ENCODE data around the gene GUCY2F. TPM values are rescaled to one million over a fixed set of nuclear protein-coding genes. Genes with fewer than 3 reads are reported as not detected.

Gene GUCY2F
- total RNA-seq, 1 experiment from 2014 or later: not detected

GRCh38 chrX:109485470-109486340 is 3.8 kb upstream of the GUCY2F start:
- Mint-ChIP-seq H3K36me3 (ENCODE audit: insufficient read depth, unreplicated experiment) (no peaks in the 10 kb centered on the region), H3K4me1 (ENCODE audit: insufficient read depth, unreplicated experiment) (no peaks in the 10 kb centered on the region), H3K27me3 (ENCODE audit: insufficient read depth, unreplicated experiment) (peaks cover 42% of the 10 kb centered on the region), H3K4me3 (ENCODE audit: unreplicated experiment) (no peak overlapping the region), H3K9me3 (ENCODE audit: unreplicated experiment) (no peaks in the 10 kb centered on the region), H3K27ac (ENCODE audit: low read depth, unreplicated experiment) (no peak overlapping the region)
- intact Hi-C loops (cut with micrococcal nuclease): loop anchor here (1.0 to 5.0 kb wide), 3 partner anchors 148 to 405 kb away; no protein-coding TSS in a partner anchor
- CTCF ChIA-PET: interaction anchor here (0.5 to 4.0 kb wide), 47 partner anchors 9 to 1361 kb away, joined by 3 to 97 read pairs (median 3); partner anchors contain the start of genes KCNE5 and NXT2
- TF ChIP-seq CTCF (IDR thresholded peaks at IDR 0.05; ENCODE audit: unreplicated experiment): peak; percentile 98
- POLR2A ChIA-PET: interaction anchor here (0.6 to 1.0 kb wide), 4 partner anchors 51 to 575 kb away, joined by 3 to 7 read pairs (median 3); partner anchors contain the start of gene NXT2
- no TSS peak for BruUV-seq (replicated peaks)
- peak; percentile 76 for DNase-seq (ENCODE audit: unreplicated experiment)

GRCh38 chrX:109484886-109485285 is 3.0 kb upstream of the GUCY2F start:
- no peak for DNase-seq (ENCODE audit: unreplicated experiment)
- no peaks in the 10 kb centered on the region for H3K4me1 Mint-ChIP-seq (ENCODE audit: insufficient read depth, unreplicated experiment)
- TF ChIP-seq CTCF (IDR thresholded peaks at IDR 0.05; ENCODE audit: unreplicated experiment): no peak
- intact Hi-C loops (cut with micrococcal nuclease): loop anchor here (1.0 to 5.0 kb wide), 2 partner anchors 148 to 227 kb away; no protein-coding TSS in a partner anchor
- H3K27ac Mint-ChIP-seq (ENCODE audit: low read depth, unreplicated experiment): no peak overlapping the region
- no peak overlapping the region for H3K4me3 Mint-ChIP-seq (ENCODE audit: unreplicated experiment)
- ChIA-PET CTCF (interaction anchor here (0.6 to 4.0 kb wide), 32 partner anchors 9 to 1191 kb away, joined by 3 to 97 read pairs (median 3); partner anchors contain the start of genes KCNE5 and NXT2), POLR2A (interaction anchor here (0.9 kb wide), 1 partner anchor 52 kb away, joined by 7 read pairs; the partner anchor contains the start of gene NXT2)
- peaks cover 49% of the 10 kb centered on the region for H3K27me3 Mint-ChIP-seq (ENCODE audit: insufficient read depth, unreplicated experiment)
- H3K36me3 Mint-ChIP-seq (ENCODE audit: insufficient read depth, unreplicated experiment): no peaks in the 10 kb centered on the region
- H3K9me3 Mint-ChIP-seq (ENCODE audit: unreplicated experiment): no peaks in the 10 kb centered on the region
- no TSS peak for BruUV-seq (replicated peaks)

GRCh38 chrX:109475174-109475891 is 6.6 kb downstream of the GUCY2F start:
- ChIA-PET CTCF (interaction anchor here (0.6 to 7.6 kb wide), 7 partner anchors 10 to 1276 kb away, joined by 3 to 52 read pairs (median 4); no protein-coding TSS in a partner anchor), POLR2A (no interaction called here)
- H3K27me3 Mint-ChIP-seq (ENCODE audit: insufficient read depth, unreplicated experiment): peaks cover 21% of the 10 kb centered on the region
- no peaks in the 10 kb centered on the region for H3K36me3 Mint-ChIP-seq (ENCODE audit: insufficient read depth, unreplicated experiment)
- peak; percentile 54 for DNase-seq (ENCODE audit: unreplicated experiment)
- intact Hi-C loops (cut with micrococcal nuclease): loop anchor here (5.0 kb wide), 1 partner anchor 778 kb away; no protein-coding TSS in a partner anchor
- no peaks in the 10 kb centered on the region for H3K9me3 Mint-ChIP-seq (ENCODE audit: unreplicated experiment)
- H3K27ac Mint-ChIP-seq (ENCODE audit: low read depth, unreplicated experiment): no peak overlapping the region
- peak; percentile 19 for TF ChIP-seq CTCF (IDR thresholded peaks at IDR 0.05; ENCODE audit: unreplicated experiment)
- no peak overlapping the region for H3K4me3 Mint-ChIP-seq (ENCODE audit: unreplicated experiment)
- BruUV-seq (replicated peaks): no TSS peak
- peaks cover 9% of the 10 kb centered on the region for H3K4me1 Mint-ChIP-seq (ENCODE audit: insufficient read depth, unreplicated experiment)
